Activated B cell treated with CpG ODN at 0.5 μM for 24 hours (primary cell): ENCODE measurements around the gene RGS7. TPM values are rescaled to one million over a fixed set of nuclear protein-coding genes. Genes with fewer than 3 reads are reported as not detected.

Experiments used
- ATAC-seq: fragments of 200-7000 bp; cut with Tn5 transposase; one replicate; pipeline ENCODE4 v1.10.0; 2021; ENCODE audit warnings: low read depth, mild to moderate bottlenecking, moderate library complexity
- CTCF ChIA-PET: fragments of 350-600 bp; sonication (Branson Sonifier 250); formaldehyde crosslinking; loops from one replicate; lab custom pipeline; 2021; ENCODE audit warnings: antibody characterized with exemption; lab: Charles Lee
- POLR2A ChIA-PET: fragments of 350-600 bp; sonication (Branson Sonifier 250); formaldehyde crosslinking; loops from one replicate; lab custom pipeline; 2021; ENCODE audit warnings: antibody characterized with exemption; lab: Charles Lee
- DNase-seq: peaks from one replicate; pipeline ENCODE4 v3.0.0; 2022
- H3K27ac Mint-ChIP-seq: one replicate; pipeline ENCODE4 v1.8.0; 2020; ENCODE audit warnings: mixed read lengths
- H3K27me3 Mint-ChIP-seq: one replicate; pipeline ENCODE4 v1.8.0; 2021; ENCODE audit warnings: mixed read lengths
- H3K36me3 Mint-ChIP-seq: one replicate; pipeline ENCODE4 v1.8.0; 2021; ENCODE audit warnings: low read depth, mixed read lengths
- H3K4me1 Mint-ChIP-seq: one replicate; pipeline ENCODE4 v1.8.0; 2021; ENCODE audit warnings: mixed read lengths
- H3K4me3 Mint-ChIP-seq: one replicate; pipeline ENCODE4 v1.8.0; 2020; ENCODE audit warnings: mild to moderate bottlenecking, mixed read lengths
- H3K9me3 Mint-ChIP-seq: one replicate; pipeline ENCODE4 v1.8.0; 2020; ENCODE audit warnings: mixed read lengths
- CTCF ChIP-seq: fragments of 200-600 bp; IDR thresholded peaks from one replicate; pipeline ENCODE4 v1.8.0; 2022; ENCODE audit warnings: antibody characterized with exemption, mild to moderate bottlenecking
- intact Hi-C: fragments of 100-400 bp; cut with micrococcal nuclease; formaldehyde crosslinking; loops from one replicate; pipeline ENCODE4 v1.15.1; 2024
- total RNA-seq: library from RNA; stranded (reverse); gene quantifications from 2 replicates; pipeline ENCODE4 v1.2.3, GENCODE V29; 2022

RGS7 gene
- total RNA-seq, 1 donor from 2014 or later: 0.49 TPM

GRCh38 chr1:241181471-241181870 lies 175.5 kb downstream of the RGS7 start:
- H3K4me1 Mint-ChIP-seq: no peaks in the 10 kb centered on the region

GRCh38 chr1:241180569-241180968 lies 176.4 kb downstream of the RGS7 start:
- no peak for DNase-seq
- ChIA-PET CTCF (no interaction called here), POLR2A (no interaction called here)
- no peaks in the 10 kb centered on the region for H3K4me1 Mint-ChIP-seq
- H3K36me3 Mint-ChIP-seq: no peaks in the 10 kb centered on the region
- ATAC-seq: no peak
- no peak overlapping the region for H3K27ac Mint-ChIP-seq
- intact Hi-C loops: no loop called here
- no peak overlapping the region for H3K4me3 Mint-ChIP-seq
- no peaks in the 10 kb centered on the region for H3K27me3 Mint-ChIP-seq
- peaks cover 4% of the 10 kb centered on the region for H3K9me3 Mint-ChIP-seq
- no peak for TF ChIP-seq CTCF

More at GRCh38 chr1:241181471-241181870, 175.5 kb downstream of the RGS7 start:
- intact Hi-C loops: no loop called here
- Mint-ChIP-seq H3K27me3 (no peaks in the 10 kb centered on the region), H3K4me3 (no peak overlapping the region), H3K36me3 (no peaks in the 10 kb centered on the region), H3K27ac (no peak overlapping the region), H3K9me3 (peaks cover 4% of the 10 kb centered on the region)
- ChIA-PET POLR2A (no interaction called here), CTCF (no interaction called here)
- no peak for TF ChIP-seq CTCF
- no peak for ATAC-seq
- no peak for DNase-seq

GRCh38 chr1:241177660-241178059 lies 179.3 kb downstream of the RGS7 start:
- peaks cover 4% of the 10 kb centered on the region for H3K9me3 Mint-ChIP-seq
- no peaks in the 10 kb centered on the region for H3K27me3 Mint-ChIP-seq
- ATAC-seq: no peak

GRCh38 chr1:241172486-241172885 lies 184.5 kb downstream of the RGS7 start:
- intact Hi-C loops: no loop called here
- ChIA-PET CTCF (no interaction called here), POLR2A (interaction anchor here (0.6 kb wide), 1 partner anchor 11 kb away, joined by 3 read pairs; no protein-coding TSS in a partner anchor)
- no peak for TF ChIP-seq CTCF
- no peak overlapping the region for H3K4me3 Mint-ChIP-seq
- no peaks in the 10 kb centered on the region for H3K36me3 Mint-ChIP-seq
- ATAC-seq: no peak
- H3K27ac Mint-ChIP-seq: no peak overlapping the region
- peaks cover 4% of the 10 kb centered on the region for H3K9me3 Mint-ChIP-seq
- DNase-seq: no peak
- no peaks in the 10 kb centered on the region for H3K27me3 Mint-ChIP-seq
- H3K4me1 Mint-ChIP-seq: no peaks in the 10 kb centered on the region

More at GRCh38 chr1:241177660-241178059, 179.3 kb downstream of the RGS7 start:
- no peak for DNase-seq
- no peak for TF ChIP-seq CTCF
- H3K27ac Mint-ChIP-seq: no peak overlapping the region
- H3K4me3 Mint-ChIP-seq: no peak overlapping the region
- no peaks in the 10 kb centered on the region for H3K36me3 Mint-ChIP-seq
- intact Hi-C loops: no loop called here
- ChIA-PET CTCF (no interaction called here), POLR2A (no interaction called here)
- no peaks in the 10 kb centered on the region for H3K4me1 Mint-ChIP-seq

- H3K27me3 Mint-ChIP-seq: no peaks in the 10 kb centered on the region
- no peak overlapping the region for H3K27ac Mint-ChIP-seq
- no peaks in the 10 kb centered on the region for H3K4me1 Mint-ChIP-seq
- peaks cover 3% of the 10 kb centered on the region for H3K9me3 Mint-ChIP-seq
- H3K36me3 Mint-ChIP-seq: no peaks in the 10 kb centered on the region
- no peak overlapping the region for H3K4me3 Mint-ChIP-seq
- DNase-seq (no peak), ATAC-seq (no peak)
- ChIA-PET POLR2A (interaction anchor here (0.6 kb wide), 1 partner anchor 12 kb away, joined by 3 read pairs; no protein-coding TSS in a partner anchor), CTCF (no interaction called here)
- intact Hi-C loops: no loop called here
- no peak for TF ChIP-seq CTCF
Measured at GRCh38 chr1:241171991-241172390, 185.0 kb downstream of the RGS7 start.
